Fibroblast of lung (primary cell): ENCODE data around the gene KRTCAP2. TPM values are rescaled to one million over a fixed set of nuclear protein-coding genes. Genes with fewer than 3 reads are reported as not detected.

Experiments used
- DNase-seq, 2 donors: peaks; one replicate each; pipeline versions ENCODE4 v3.0.0 to v3.0.0-alpha.2; 2010; ENCODE audit warnings: low read depth in 2 of 2
- H2AFZ ChIP-seq: 2 replicates; pipeline ENCODE4 v1.5.1; 2012; ENCODE audit warnings: low read length, control low read depth, inconsistent platforms
- H3K27ac ChIP-seq: 2 replicates; pipeline ENCODE4 v1.5.1; 2011; ENCODE audit warnings: low read length, control low read depth; ENCODE audit not compliant: insufficient read depth
- H3K27me3 ChIP-seq: 2 replicates; pipeline ENCODE4 v1.5.1; 2011; ENCODE audit warnings: mild to moderate bottlenecking, low read length; ENCODE audit not compliant: control insufficient read depth, insufficient read depth
- H3K36me3 ChIP-seq: 2 replicates; pipeline ENCODE4 v1.5.1; 2011; ENCODE audit warnings: low read length; ENCODE audit not compliant: control insufficient read depth, insufficient read depth
- H3K4me1 ChIP-seq: 2 replicates; pipeline ENCODE4 v1.5.1; 2011; ENCODE audit warnings: low read length; ENCODE audit not compliant: control insufficient read depth, insufficient read depth; ENCODE audit errors: extremely low read depth
- H3K4me2 ChIP-seq: 2 replicates; pipeline ENCODE4 v1.5.1; 2011; ENCODE audit warnings: low read length, control low read depth; ENCODE audit not compliant: insufficient read depth; ENCODE audit errors: extremely low read depth
- H3K4me3 ChIP-seq, 4 experiments: fragments of 200-600 bp in 1 of 4; sonication (generic) in 1 of 4; replicated peaks in 1 of 4; 2 replicates each; pipeline ENCODE4 v1.5.1; 2011 to 2016; ENCODE audit warnings: low read length in 4 of 4, low read depth in 3 of 4, mild to moderate bottlenecking in 3 of 4, control low read depth in 2 of 4, inconsistent platforms in 1 of 4, mixed read lengths in 1 of 4; ENCODE audit not compliant: insufficient read depth in 1 of 4; ENCODE audit errors: control extremely low read depth in 1 of 4
- H3K79me2 ChIP-seq: 2 replicates; pipeline ENCODE4 v1.5.1; 2012; ENCODE audit warnings: mild to moderate bottlenecking, low read length, inconsistent platforms; ENCODE audit not compliant: control insufficient read depth, insufficient read depth
- H3K9ac ChIP-seq: 2 replicates; pipeline ENCODE4 v1.5.1; 2011; ENCODE audit warnings: mild to moderate bottlenecking, low read length, control low read depth; ENCODE audit not compliant: insufficient read depth
- H3K9me3 ChIP-seq: 2 replicates; pipeline ENCODE4 v1.5.1; 2012; ENCODE audit warnings: low read depth, low read length; ENCODE audit not compliant: control insufficient read depth, insufficient read depth
- H4K20me1 ChIP-seq: 2 replicates; pipeline ENCODE4 v1.5.1; 2011; ENCODE audit warnings: low read length; ENCODE audit not compliant: control insufficient read depth, insufficient read depth; ENCODE audit errors: extremely low read depth
- CTCF ChIP-seq, 2 donors: IDR thresholded peaks in 1 of 2; conservative IDR thresholded peaks in 1 of 2; 1 replicate in 1 of 2; 2 replicates in 1 of 2; pipeline ENCODE4 v1.5.1; 2011 to 2012; ENCODE audit warnings: low read length in 2 of 2, control low read depth in 1 of 2, inconsistent platforms in 1 of 2, low read depth in 1 of 2, mild to moderate bottlenecking in 1 of 2
- EZH2 ChIP-seq: IDR thresholded peaks from 2 replicates; pipeline ENCODE4 v1.5.1; 2012; ENCODE audit warnings: low read length, control low read depth, mild to moderate bottlenecking; ENCODE audit errors: missing control alignments
- polyA plus RNA-seq, 2 donors: library from polyadenylated mRNA; depleted of rRNA in 1 of 2; stranded (reverse) in 1 of 2; unstranded in 1 of 2; fragments of >200 nt; gene quantifications; 2 replicates each; pipeline ENCODE4 v1.2.1, GENCODE V29; 2011 to 2012; ENCODE audit warnings: missing spikeins in 1 of 2
- total RNA-seq: library from RNA; depleted of rRNA; stranded (reverse); fragments of >200 nt; gene quantifications from 2 replicates; pipeline ENCODE4 v1.2.1, GENCODE V29; 2014

The KRTCAP2 gene
- total and polyA plus RNA-seq, 2 donors (not counting 1 experiment from before 2014, with no cell fraction given): 123 to 125 TPM

GRCh38 chr1:155176544-155177071 is 3.5 kb upstream of the KRTCAP2 start:
- no peaks in the 10 kb centered on the region for H4K20me1 ChIP-seq
- peaks cover 15% of the 10 kb centered on the region for H3K36me3 ChIP-seq
- no peak overlapping the region for H3K9ac ChIP-seq
- H3K4me1 ChIP-seq: peaks cover 8% of the 10 kb centered on the region
- H3K27me3 ChIP-seq: no peaks in the 10 kb centered on the region
- H3K9me3 ChIP-seq: no peaks in the 10 kb centered on the region
- no peak overlapping the region for H3K4me3 ChIP-seq
- H3K4me2 ChIP-seq: no peak overlapping the region
- no peak overlapping the region for H3K27ac ChIP-seq
- peak; percentile 50 to 71 for DNase-seq
- H3K79me2 ChIP-seq: peaks cover 11% of the 10 kb centered on the region
- no peak overlapping the region for H2AFZ ChIP-seq
- TF ChIP-seq EZH2: no peak
- peak; percentile 83 to 95 for TF ChIP-seq CTCF (conservative IDR thresholded peaks at IDR 0.05 in 1 of 2, IDR thresholded peaks at IDR 0.05 in 1 of 2; ENCODE audit: low read depth in 1 of 2, low read length in 2 of 2)

GRCh38 chr1:155175927-155176371 is 2.8 kb upstream of the KRTCAP2 start:
- H3K4me1 ChIP-seq: peaks cover 8% of the 10 kb centered on the region
- H3K9me3 ChIP-seq: no peaks in the 10 kb centered on the region
- TF ChIP-seq CTCF (conservative IDR thresholded peaks at IDR 0.05 in 1 of 2, IDR thresholded peaks at IDR 0.05 in 1 of 2; ENCODE audit: low read depth in 1 of 2, low read length in 2 of 2): no peak
- TF ChIP-seq EZH2: no peak
- no peak overlapping the region for H3K4me3 ChIP-seq
- no peak overlapping the region for H3K4me2 ChIP-seq
- no peak overlapping the region for H3K27ac ChIP-seq
- peaks cover 11% of the 10 kb centered on the region for H3K79me2 ChIP-seq
- DNase-seq: no peak
- no peak overlapping the region for H2AFZ ChIP-seq
- H3K27me3 ChIP-seq: no peaks in the 10 kb centered on the region
- no peak overlapping the region for H3K9ac ChIP-seq
- peaks cover 14% of the 10 kb centered on the region for H3K36me3 ChIP-seq
- no peaks in the 10 kb centered on the region for H4K20me1 ChIP-seq

GRCh38 chr1:155175281-155175926 is 2.3 kb upstream of the KRTCAP2 start:
- Histone ChIP-seq H3K4me3 (peak overlapping the region in 2 of 4 experiments; percentile 76 to 93), H3K4me2 (peak overlapping the region; percentile 51)
- no peak for DNase-seq

More at GRCh38 chr1:155175281-155175926, 2.3 kb upstream of the KRTCAP2 start:
- H3K9me3 ChIP-seq: no peaks in the 10 kb centered on the region
- no peak overlapping the region for H3K9ac ChIP-seq
- peaks cover 8% of the 10 kb centered on the region for H3K4me1 ChIP-seq
- peaks cover 16% of the 10 kb centered on the region for H3K36me3 ChIP-seq
- TF ChIP-seq CTCF (conservative IDR thresholded peaks at IDR 0.05 in 1 of 2, IDR thresholded peaks at IDR 0.05 in 1 of 2; ENCODE audit: low read depth in 1 of 2, low read length in 2 of 2) (no peak), EZH2 (no peak)
- no peak overlapping the region for H3K27ac ChIP-seq
- no peaks in the 10 kb centered on the region for H3K27me3 ChIP-seq
- H4K20me1 ChIP-seq: no peaks in the 10 kb centered on the region
- peaks cover 11% of the 10 kb centered on the region for H3K79me2 ChIP-seq
- no peak overlapping the region for H2AFZ ChIP-seq
